HepG2 (cell line): Measurements from ENCODE around the gene ARHGAP23. TPM values are rescaled to one million over a fixed set of nuclear protein-coding genes. Genes with fewer than 3 reads are reported as not detected.
A peak's percentile ranks its signal among the peaks of the same experiment; 100 is the strongest.

ENCODE experiments used
- BCL3 ChIP-seq: sonication (generic); formaldehyde crosslinking; IDR thresholded peaks from 2 replicates; pipeline ENCODE4 v1.5.1; 2020; ENCODE audit warnings: mild to moderate bottlenecking, missing genetic modification reagents, moderate library complexity
- BCL6 ChIP-seq: IDR thresholded peaks from 2 replicates; pipeline ENCODE4 v1.6.1; 2016; ENCODE audit warnings: missing genetic modification reagents, missing compliant biosample characterization
- CBX5 ChIP-seq: sonication (generic); formaldehyde crosslinking; IDR thresholded peaks from 2 replicates; pipeline ENCODE4 v1.4.0; 2020; ENCODE audit warnings: missing genetic modification reagents, borderline replicate concordance
- E2F1 ChIP-seq: sonication (generic); formaldehyde crosslinking; IDR thresholded peaks from 2 replicates; pipeline ENCODE4 v1.5.0; 2020; ENCODE audit warnings: missing genetic modification reagents
- EP300 ChIP-seq, 3 experiments: sonication (generic) in 1 of 3; formaldehyde crosslinking in 1 of 3; IDR thresholded peaks; 2 replicates each; pipeline versions ENCODE4 v1.5.1 to v1.6.1; 2011 to 2020; ENCODE audit warnings: low read depth in 2 of 3, low read length in 2 of 3, borderline replicate concordance in 1 of 3, improper control_type of control experiment in 1 of 3, mild to moderate bottlenecking in 1 of 3, missing genetic modification reagents in 1 of 3, moderate library complexity in 1 of 3
- FIP1L1 ChIP-seq: fragments of 200-400 bp; formaldehyde crosslinking; IDR thresholded peaks from 2 replicates; pipeline ENCODE4 v1.6.1; 2018; ENCODE audit warnings: low read depth, mild to moderate bottlenecking, low read length, moderate library complexity, borderline replicate concordance; ENCODE audit not compliant: insufficient read depth
- FOXJ3 ChIP-seq: sonication (generic); formaldehyde crosslinking; IDR thresholded peaks from 2 replicates; pipeline ENCODE4 v1.4.0; 2020; ENCODE audit warnings: missing genetic modification reagents, mild to moderate bottlenecking, borderline replicate concordance
- GMEB1 ChIP-seq: sonication (generic); formaldehyde crosslinking; IDR thresholded peaks from 2 replicates; pipeline ENCODE4 v1.5.1; 2020; ENCODE audit warnings: missing genetic modification reagents, mild to moderate bottlenecking, borderline replicate concordance
- HNRNPH1 ChIP-seq: fragments of 200-400 bp; formaldehyde crosslinking; optimal IDR thresholded peaks from 2 replicates; pipeline ENCODE3; 2017; ENCODE audit warnings: mild to moderate bottlenecking, low read depth, low read length
- IKZF5 ChIP-seq: IDR thresholded peaks from 2 replicates; pipeline ENCODE4 v1.6.1; 2018; ENCODE audit warnings: missing genetic modification reagents, mild to moderate bottlenecking, missing compliant biosample characterization
- MTA1 ChIP-seq: sonication (generic); formaldehyde crosslinking; IDR thresholded peaks from 2 replicates; pipeline ENCODE4 v1.4.0; 2020; ENCODE audit warnings: missing genetic modification reagents, mild to moderate bottlenecking, borderline replicate concordance
- NCOA1 ChIP-seq: sonication (generic); formaldehyde crosslinking; IDR thresholded peaks from 2 replicates; pipeline ENCODE4 v1.9.0; 2021; ENCODE audit warnings: missing genetic modification reagents
- PATZ1 ChIP-seq: sonication (generic); formaldehyde crosslinking; IDR thresholded peaks from 2 replicates; pipeline ENCODE4 v1.4.0; 2020; ENCODE audit warnings: missing genetic modification reagents
- RCOR2 ChIP-seq: IDR thresholded peaks from 2 replicates; pipeline ENCODE4 v1.6.1; 2016; ENCODE audit warnings: missing biosample characterization, missing genetic modification reagents
- RFX1 ChIP-seq: fragments of 450-650 bp; IDR thresholded peaks from 2 replicates; pipeline ENCODE4 v1.6.1; 2017
- SIX1 ChIP-seq: sonication (generic); formaldehyde crosslinking; IDR thresholded peaks from 2 replicates; pipeline ENCODE4 v1.4.0; 2020; ENCODE audit warnings: missing genetic modification reagents, borderline replicate concordance
- THYN1 ChIP-seq: sonication (generic); formaldehyde crosslinking; IDR thresholded peaks from 2 replicates; pipeline ENCODE4 v1.8.1; 2023; ENCODE audit warnings: low read depth, mild to moderate bottlenecking, moderate library complexity, missing genetic modification reagents, borderline replicate concordance
- ZFP1 ChIP-seq: IDR thresholded peaks from 2 replicates; pipeline ENCODE4 v1.6.1; 2016
- ZNF296 ChIP-seq: sonication (generic); formaldehyde crosslinking; conservative IDR thresholded peaks from 2 replicates; pipeline ENCODE4 v1.5.0; 2020; ENCODE audit warnings: mild to moderate bottlenecking, missing genetic modification reagents
- polyA plus RNA-seq, 8 experiments: library from polyadenylated mRNA; depleted of rRNA in 3 of 8; stranded (reverse) in 7 of 8; unstranded in 1 of 8; fragments of >200 nt; fragmentation: Illumina TruSeq in 4 of 8; extraction: Trizol in 4 of 8; gene quantifications; 2 replicates each; pipeline versions ENCODE4 v1.2.1 to v1.2.3, GENCODE V29; 2011 to 2016; ENCODE audit warnings: low read depth in 4 of 8, missing spikeins in 1 of 8, mixed read lengths in 1 of 8; ENCODE audit not compliant: insufficient read depth in 1 of 8
- total RNA-seq, 5 experiments: library from RNA; depleted of rRNA; stranded (reverse); fragments of >200 nt; fragmentation: Illumina TruSeq; extraction: Trizol; gene quantifications; 2 replicates each; pipeline ENCODE4 v1.2.3, GENCODE V29; 2016; ENCODE audit warnings: low read depth in 1 of 5

Gene ARHGAP23
- total and polyA plus RNA-seq, 2 of the 13 experiments (the other 11 are each of a cell fraction or from before 2014, with no cell fraction given) = 0.03 TPM; not detected in 1

- TF ChIP-seq BCL3 (0 out of 2 replicates have a peak, but pooled peaks have one; percentile 22), RCOR2 (CRISPR knock-in tag) (no peak), NCOA1 (CRISPR knock-in tag) (no peak), FIP1L1 (no peak), MTA1 (CRISPR knock-in tag) (0 out of 2 replicates have a peak, but pooled peaks have one; percentile 5), HNRNPH1 (no peak), SIX1 (CRISPR knock-in tag) (no peak), GMEB1 (no peak), E2F1 (CRISPR knock-in tag) (no peak), BCL6 (CRISPR knock-in tag) (0 out of 2 replicates have a peak, but pooled peaks have one; percentile 18), ZNF296 (CRISPR knock-in tag) (no peak), ZFP1 (CRISPR knock-in tag) (no peak), FOXJ3 (no peak), CBX5 (peak; percentile 83; the same call in 1 of the 2 replicates), RFX1 (peak; percentile 66), IKZF5 (CRISPR knock-in tag) (peak; percentile 49; the same call in 1 of the 2 replicates), EP300 (IDR thresholded peaks at IDR 0.05; ENCODE audit: low read depth in 2 of 2, low read length in 2 of 2) (no peak), EP300 (CRISPR knock-in tag; IDR thresholded peaks at IDR 0.05; ENCODE audit: borderline replicate concordance) (no peak), PATZ1 (CRISPR knock-in tag) (0 out of 2 replicates have a peak, but pooled peaks have one; percentile 19), THYN1 (CRISPR knock-in tag) (no peak)
Measured at GRCh38 chr17:38444151-38444550, 15.9 kb downstream of the ARHGAP23 start (continued).
